Epithelial cell of alveolus of lung (primary cell): ENCODE measurements around the gene PPARD. TPM values are rescaled to one million over a fixed set of nuclear protein-coding genes. Genes with fewer than 3 reads are reported as not detected.

Experiments
- total RNA-seq: library from RNA; depleted of rRNA; stranded (reverse); fragments of >200 nt; gene quantifications from 2 replicates; pipeline ENCODE4 v1.2.1, GENCODE V29; 2015

PPARD gene
- total RNA-seq: 17.3 and 21.2 TPM in 2 replicates

GRCh38 chr6:35342258-35343091 is at the start of gene PPARD:
TSS of gene PPARD (plus strand) at chr6:35342558. CDS start at chr6:35411088, 68,530 bp downstream.

GRCh38 chr6:35297601-35298481 is 44.5 kb upstream of the PPARD start, which contains the start of gene DEF6:
TSS of gene DEF6 (plus strand) at chr6:35297818. CDS start at chr6:35297857, 39 bp downstream.

DNA sequence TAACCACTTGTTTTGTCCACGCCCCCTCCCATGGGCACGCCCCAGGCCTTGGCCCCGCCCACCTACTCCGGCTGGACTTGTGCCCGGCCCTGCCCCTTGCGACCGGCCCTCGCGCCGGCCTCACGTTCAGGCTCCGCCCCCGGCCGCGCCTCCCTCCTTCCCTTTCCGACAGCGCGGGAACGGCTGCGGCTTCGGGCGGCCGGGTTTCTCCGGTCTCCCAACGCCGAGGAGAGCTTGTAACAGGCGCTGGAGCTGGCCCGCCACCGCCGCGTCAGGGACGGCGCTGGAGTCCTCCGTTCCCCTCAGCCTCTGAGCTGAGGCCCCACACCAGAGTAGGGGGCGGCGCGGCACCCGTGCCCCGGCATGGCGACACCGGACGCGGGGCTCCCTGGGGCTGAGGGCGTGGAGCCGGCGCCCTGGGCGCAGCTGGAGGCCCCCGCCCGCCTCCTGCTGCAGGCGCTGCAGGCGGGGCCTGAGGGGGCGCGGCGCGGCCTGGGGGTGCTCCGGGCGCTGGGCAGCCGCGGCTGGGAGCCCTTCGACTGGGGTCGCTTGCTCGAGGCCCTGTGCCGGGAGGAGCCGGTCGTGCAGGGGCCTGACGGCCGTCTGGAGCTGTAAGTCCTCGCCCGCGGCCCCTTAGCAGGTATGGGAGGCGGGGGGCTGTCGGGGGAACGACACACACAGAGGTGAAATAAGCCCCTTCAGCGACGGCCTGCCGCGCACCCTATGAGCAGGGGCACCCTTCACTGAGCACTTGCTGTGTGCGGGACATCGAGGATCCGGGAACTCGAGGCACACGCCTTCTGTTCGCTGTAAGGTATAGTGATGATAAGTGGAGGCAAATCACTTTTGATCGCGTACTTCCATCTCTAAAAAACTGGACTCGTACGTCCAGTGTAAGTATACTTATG is 110.1 kb downstream of the PPARD start, which contains the start of gene FANCE:
TSS of gene FANCE (plus strand) at position 156 of the 908 bp plus-strand sequence. CDS start at position 364, 208 bp downstream.

GRCh38 chr6:35468181-35468979 is 126.0 kb downstream of the PPARD start, which contains the start of gene RPL10A:
TSS of gene RPL10A (plus strand) at chr6:35468401. CDS start at chr6:35468435, 34 bp downstream.

Other genes starting within 250 kb of the PPARD start
- not detected in 2 replicates for gene TCP11, start 201.2 kb upstream of the PPARD start, total RNA-seq
- gene SCUBE3, start 128.6 kb upstream of the PPARD start, total RNA-seq: 0.16 and 0.26 TPM in 2 replicates
- 7.2 and 17.5 TPM in 2 replicates for gene ZNF76, start 82.8 kb upstream of the PPARD start, total RNA-seq
- gene DEF6, start 44.7 kb upstream of the PPARD start, total RNA-seq: 2.5 and 2.7 TPM in 2 replicates
- gene FANCE, start 109.8 kb downstream of the PPARD start, total RNA-seq: 4.6 and 9.4 TPM in 2 replicates
- gene RPL10A, start 125.8 kb downstream of the PPARD start, total RNA-seq: 2,141 and 2,306 TPM in 2 replicates
- 29.6 and 33.4 TPM in 2 replicates for gene TEAD3, start 154.5 kb downstream of the PPARD start, total RNA-seq
- gene TULP1, start 170.3 kb downstream of the PPARD start, total RNA-seq: 0.24 TPM in 1 of 2 replicates, not detected in the other